ENCODE data around the gene MRPL19.

Gene MRPL19

GRCh38 chr2:75736276-75736675, 89.7 kb downstream of the MRPL19 start:
- no peak for DNase-seq (ENCODE audit: low spot score)

GRCh38 chr2:75737961-75738360, 91.4 kb downstream of the MRPL19 start:
- no peak for DNase-seq (ENCODE audit: low spot score)
